OCI-LY7 (cell line): ENCODE data around the gene UTS2R.

Experiments used
- EZH2phosphoT487 ChIP-seq: fragments of 200-600 bp; sonication (generic); IDR thresholded peaks from 2 replicates; pipeline ENCODE4 v1.6.1; 2018; ENCODE audit warnings: low read depth, borderline replicate concordance, mild to moderate bottlenecking, mixed run types, antibody characterized with exemption, low read length, moderate library complexity, mixed read lengths
- TF ChIP-seq, protein P1 (sequence below): fragments of 200-600 bp; sonication (generic); conservative IDR thresholded peaks from 2 replicates; pipeline ENCODE4 v1.5.1; 2014; ENCODE audit warnings: mild to moderate bottlenecking, antibody characterized with exemption, low read length, moderate library complexity, mixed read lengths

DNA sequence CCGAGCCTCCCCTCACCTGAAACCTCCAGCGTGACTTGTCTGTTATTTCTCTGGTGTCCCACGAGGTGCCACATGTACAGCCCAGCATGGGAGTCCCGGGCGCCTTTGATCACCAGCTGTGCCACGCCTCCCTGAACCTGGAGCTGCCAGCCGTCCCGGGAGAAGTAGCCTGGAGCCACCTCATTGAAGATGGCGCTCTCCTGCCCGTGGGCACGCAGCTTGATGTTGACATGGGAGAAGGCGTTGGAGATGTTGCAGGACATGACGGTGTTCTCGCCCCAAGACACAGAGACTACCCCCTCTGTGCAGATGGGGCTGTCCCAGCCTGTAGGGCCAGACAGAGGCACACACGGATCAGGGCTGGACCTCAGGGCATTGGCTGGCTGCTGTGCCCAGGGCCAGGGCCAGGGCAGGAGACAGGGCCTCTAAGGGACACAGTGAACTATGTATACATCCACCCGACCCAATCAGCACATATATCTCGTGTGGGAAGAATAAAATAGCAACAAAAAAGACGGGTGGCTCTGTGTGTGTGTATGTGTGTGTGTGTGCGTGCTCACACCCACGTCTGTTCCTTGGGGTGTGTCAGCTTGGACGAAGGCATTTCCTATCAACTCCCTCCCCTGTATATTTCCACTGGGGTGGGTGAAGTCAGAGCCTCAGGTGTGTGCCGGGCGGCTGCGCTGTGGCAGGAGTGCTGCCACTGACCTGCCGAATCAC lies 46.8 kb upstream of the UTS2R start:
- TF ChIP-seq, protein P1, sequence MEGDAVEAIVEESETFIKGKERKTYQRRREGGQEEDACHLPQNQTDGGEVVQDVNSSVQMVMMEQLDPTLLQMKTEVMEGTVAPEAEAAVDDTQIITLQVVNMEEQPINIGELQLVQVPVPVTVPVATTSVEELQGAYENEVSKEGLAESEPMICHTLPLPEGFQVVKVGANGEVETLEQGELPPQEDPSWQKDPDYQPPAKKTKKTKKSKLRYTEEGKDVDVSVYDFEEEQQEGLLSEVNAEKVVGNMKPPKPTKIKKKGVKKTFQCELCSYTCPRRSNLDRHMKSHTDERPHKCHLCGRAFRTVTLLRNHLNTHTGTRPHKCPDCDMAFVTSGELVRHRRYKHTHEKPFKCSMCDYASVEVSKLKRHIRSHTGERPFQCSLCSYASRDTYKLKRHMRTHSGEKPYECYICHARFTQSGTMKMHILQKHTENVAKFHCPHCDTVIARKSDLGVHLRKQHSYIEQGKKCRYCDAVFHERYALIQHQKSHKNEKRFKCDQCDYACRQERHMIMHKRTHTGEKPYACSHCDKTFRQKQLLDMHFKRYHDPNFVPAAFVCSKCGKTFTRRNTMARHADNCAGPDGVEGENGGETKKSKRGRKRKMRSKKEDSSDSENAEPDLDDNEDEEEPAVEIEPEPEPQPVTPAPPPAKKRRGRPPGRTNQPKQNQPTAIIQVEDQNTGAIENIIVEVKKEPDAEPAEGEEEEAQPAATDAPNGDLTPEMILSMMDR, result no peak
- no peak for TF ChIP-seq EZH2phosphoT487
